H1 (cell line): Measurements from ENCODE around the gene NEGR1. TPM values are rescaled to one million over a fixed set of nuclear protein-coding genes. Genes with fewer than 3 reads are reported as not detected.

Source experiments
- CTCF ChIA-PET: fragments of 300-600 bp; sonication (Branson Sonifier 250); formaldehyde crosslinking; loops from one replicate; lab custom pipeline; 2021; ENCODE audit not compliant: partially characterized antibody; lab: Charles Lee
- POLR2A ChIA-PET: fragments of 300-600 bp; sonication (Branson Sonifier 250); formaldehyde crosslinking; loops from one replicate; lab custom pipeline; 2021; ENCODE audit warnings: inconsistent platforms; ENCODE audit not compliant: partially characterized antibody; lab: Charles Lee
- DNase-seq, 2 experiments: peaks; one replicate each; pipeline versions ENCODE4 v3.0.0 to v3.0.0-alpha.2; 2010 to 2022; ENCODE audit warnings: low spot score in 2 of 2, low read depth in 1 of 2, mixed read lengths in 1 of 2
- FAIRE-seq: peaks from 2 replicates; lab custom pipeline; 2011; peaks lifted over from hg19 to GRCh38; lab: Jason Lieb, UNC
- H2AFZ ChIP-seq: 2 replicates; pipeline ENCODE4 v1.8.1; 2012; ENCODE audit warnings: low read length, inconsistent platforms
- H2AK5ac ChIP-seq: 2 replicates; pipeline ENCODE4 v1.6.1; 2013; ENCODE audit warnings: low read depth, low read length
- H2BK120ac ChIP-seq: replicated peaks from 2 replicates; pipeline ENCODE3; 2013; ENCODE audit warnings: low read depth, low read length, inconsistent platforms
- H2BK12ac ChIP-seq: 2 replicates; pipeline ENCODE4 v1.6.1; 2013; ENCODE audit warnings: low read depth, low read length
- H2BK15ac ChIP-seq: 2 replicates; pipeline ENCODE4 v1.6.1; 2013; ENCODE audit warnings: low read length
- H2BK20ac ChIP-seq: 2 replicates; pipeline ENCODE4 v1.6.1; 2013; ENCODE audit warnings: low read length
- H2BK5ac ChIP-seq: 2 replicates; pipeline ENCODE4 v1.6.1; 2013; ENCODE audit warnings: low read depth, low read length
- H3K14ac ChIP-seq: 2 replicates; pipeline ENCODE4 v1.6.1; 2013; ENCODE audit warnings: inconsistent platforms; ENCODE audit not compliant: insufficient read length
- H3K18ac ChIP-seq: 2 replicates; pipeline ENCODE4 v1.6.1; 2013; ENCODE audit warnings: low read length; ENCODE audit errors: extremely low read depth
- H3K23ac ChIP-seq: 2 replicates; pipeline ENCODE4 v1.6.1; 2013; ENCODE audit warnings: inconsistent platforms; ENCODE audit not compliant: insufficient read length
- H3K23me2 ChIP-seq: 2 replicates; pipeline ENCODE4 v1.6.1; 2013; ENCODE audit warnings: low read depth, low read length
- H3K27ac ChIP-seq: 2 replicates; pipeline ENCODE4 v1.6.1; 2011; ENCODE audit warnings: low read depth, low read length, inconsistent platforms
- H3K27me3 ChIP-seq, 4 experiments: replicated peaks in 1 of 4; 1 replicate in 1 of 4; 2 replicates in 3 of 4; pipeline versions ENCODE4 v1.6.1 to v1.8.1; 2011 to 2013; ENCODE audit warnings: low read length in 3 of 4, mild to moderate bottlenecking in 3 of 4, inconsistent platforms in 2 of 4, mixed read lengths in 2 of 4, moderate library complexity in 1 of 4; ENCODE audit not compliant: control insufficient read depth in 3 of 4, insufficient read depth in 3 of 4; ENCODE audit errors: extremely low read depth in 1 of 4
- H3K36me3 ChIP-seq, 4 experiments: 2 replicates each; pipeline versions ENCODE4 v1.6.1 to v1.8.1; 2011 to 2013; ENCODE audit warnings: mild to moderate bottlenecking in 4 of 4, low read length in 3 of 4, moderate library complexity in 2 of 4, control low read depth in 1 of 4, inconsistent platforms in 1 of 4; ENCODE audit not compliant: insufficient read depth in 4 of 4, control insufficient read depth in 2 of 4
- H3K4ac ChIP-seq: replicated peaks from 2 replicates; pipeline ENCODE3; 2013; ENCODE audit warnings: low read length, low read depth, mixed read lengths, inconsistent platforms; ENCODE audit not compliant: insufficient read length
- H3K4me1 ChIP-seq, 4 experiments: replicated peaks in 1 of 4; 1 replicate in 1 of 4; 2 replicates in 3 of 4; pipeline versions ENCODE4 v1.6.1 to v1.8.1; 2011 to 2013; ENCODE audit warnings: low read length in 3 of 4, inconsistent platforms in 2 of 4, mixed read lengths in 1 of 4; ENCODE audit not compliant: insufficient read depth in 4 of 4, control insufficient read depth in 3 of 4
- H3K4me2 ChIP-seq, 2 experiments: 2 replicates each; pipeline versions ENCODE4 v1.6.1 to v1.8.1; 2011 to 2013; ENCODE audit warnings: low read depth in 2 of 2, low read length in 2 of 2, control low read depth in 1 of 2, inconsistent platforms in 1 of 2, mild to moderate bottlenecking in 1 of 2; ENCODE audit not compliant: insufficient read depth in 1 of 2
- H3K4me3 ChIP-seq, 4 experiments: fragments of 200-600, 300-600 bp in 1 of 4; sonication (generic), shearing (Covaris generic), sonication (Bioruptor Twin) in 1 of 4; 2 replicates each; pipeline versions ENCODE4 v1.5.1 to v1.8.1; 2011 to 2016; ENCODE audit warnings: low read length in 4 of 4, low read depth in 3 of 4, control low read depth in 2 of 4, inconsistent platforms in 2 of 4, mild to moderate bottlenecking in 2 of 4, mixed read lengths in 1 of 4, moderate library complexity in 1 of 4; ENCODE audit not compliant: insufficient read depth in 2 of 4; ENCODE audit errors: extremely low read depth in 1 of 4
- H3K56ac ChIP-seq: replicated peaks from 2 replicates; pipeline ENCODE3; 2013; ENCODE audit warnings: low read depth, mild to moderate bottlenecking, mixed read lengths, low read length, inconsistent platforms; ENCODE audit not compliant: insufficient read length
- H3K79me1 ChIP-seq: 2 replicates; pipeline ENCODE4 v1.6.1; 2013; ENCODE audit warnings: low read depth, low read length, control low read depth
- H3K79me2 ChIP-seq, 2 experiments: 2 replicates each; pipeline versions ENCODE4 v1.6.1 to v1.8.1; 2012 to 2013; ENCODE audit warnings: low read length in 2 of 2, mild to moderate bottlenecking in 2 of 2, inconsistent platforms in 1 of 2; ENCODE audit not compliant: insufficient read depth in 2 of 2, control insufficient read depth in 1 of 2
- H3K9ac ChIP-seq, 4 experiments: replicated peaks in 1 of 4; 1 replicate in 1 of 4; 2 replicates in 3 of 4; pipeline versions ENCODE4 v1.6.1 to v1.8.1; 2011 to 2013; ENCODE audit warnings: low read depth in 3 of 4, low read length in 3 of 4, control low read depth in 2 of 4, mild to moderate bottlenecking in 2 of 4, moderate library complexity in 2 of 4, inconsistent platforms in 1 of 4; ENCODE audit errors: extremely low read depth in 1 of 4
- H3K9me3 ChIP-seq, 2 experiments: 2 replicates each; pipeline versions ENCODE4 v1.6.1 to v1.8.1; 2012 to 2013; ENCODE audit warnings: mild to moderate bottlenecking in 2 of 2, moderate library complexity in 2 of 2, control low read depth in 1 of 2, inconsistent platforms in 1 of 2, low read depth in 1 of 2, low read length in 1 of 2, mixed read lengths in 1 of 2; ENCODE audit not compliant: insufficient read depth in 2 of 2
- H4K20me1 ChIP-seq, 2 experiments: replicated peaks in 1 of 2; 2 replicates each; pipeline versions ENCODE3 to v1.8.1; 2011 to 2013; ENCODE audit warnings: inconsistent platforms in 2 of 2, low read length in 2 of 2, mild to moderate bottlenecking in 1 of 2; ENCODE audit not compliant: insufficient read depth in 2 of 2, control insufficient read depth in 1 of 2
- H4K5ac ChIP-seq: 2 replicates; pipeline ENCODE4 v1.6.1; 2013; ENCODE audit warnings: low read length, low read depth, mixed read lengths, inconsistent platforms; ENCODE audit not compliant: insufficient read length
- H4K8ac ChIP-seq: 2 replicates; pipeline ENCODE4 v1.8.0; 2013; ENCODE audit warnings: mild to moderate bottlenecking, moderate library complexity, low read length, inconsistent platforms; ENCODE audit not compliant: insufficient read depth; ENCODE audit errors: extremely low read depth
- H4K91ac ChIP-seq: replicated peaks from 2 replicates; pipeline ENCODE3; 2013; ENCODE audit warnings: low read length, mixed read lengths, inconsistent platforms; ENCODE audit not compliant: insufficient read length
- CREB1 ChIP-seq: IDR thresholded peaks from 2 replicates; pipeline ENCODE4 v1.6.1; 2012; ENCODE audit warnings: inconsistent platforms
- EP300 ChIP-seq, 2 experiments: IDR thresholded peaks; 1 replicate in 1 of 2; 2 replicates in 1 of 2; pipeline ENCODE4 v1.6.1; 2011 to 2012; ENCODE audit warnings: low read depth in 2 of 2, low read length in 2 of 2, mild to moderate bottlenecking in 2 of 2, borderline replicate concordance in 1 of 2, inconsistent platforms in 1 of 2, moderate library complexity in 1 of 2
- FOSL1 ChIP-seq: IDR thresholded peaks from 2 replicates; pipeline ENCODE4 v1.6.1; 2011; ENCODE audit warnings: mild to moderate bottlenecking, low read depth, low read length, moderate library complexity; ENCODE audit not compliant: insufficient read depth
- NANOG ChIP-seq: IDR thresholded peaks from 2 replicates; pipeline ENCODE4 v1.6.1; 2011; ENCODE audit warnings: low read length, low read depth, mild to moderate bottlenecking, inconsistent platforms; ENCODE audit not compliant: insufficient read depth, poor library complexity, severe bottlenecking
- RAD21 ChIP-seq, 2 experiments: IDR thresholded peaks in 1 of 2; conservative IDR thresholded peaks in 1 of 2; 2 replicates each; pipeline ENCODE4 v1.6.1; 2011; ENCODE audit warnings: low read depth in 2 of 2, low read length in 2 of 2, improper control_type of control experiment in 1 of 2, inconsistent platforms in 1 of 2, mild to moderate bottlenecking in 1 of 2, moderate library complexity in 1 of 2
- RXRA ChIP-seq: IDR thresholded peaks from 2 replicates; pipeline ENCODE4 v1.6.1; 2011; ENCODE audit warnings: low read depth, mild to moderate bottlenecking, low read length, moderate library complexity; ENCODE audit not compliant: insufficient read depth
- SP2 ChIP-seq: IDR thresholded peaks from 2 replicates; pipeline ENCODE4 v1.6.1; 2012; ENCODE audit warnings: mild to moderate bottlenecking, low read length, inconsistent platforms
- WGBS, 2 experiments: shearing (Covaris generic) in 1 of 2; methylation state at CpG; one replicate each; pipeline versions ENCODE4 v1.1.6 to v1.1.7; 2013 to 2015; ENCODE audit warnings: low lambda C conversion rate in 2 of 2, mixed read lengths in 2 of 2, inconsistent platforms in 1 of 2, low coverage in 1 of 2, missing lambda C conversion rate in 1 of 2; ENCODE audit not compliant: insufficient replicate concordance in 2 of 2, insufficient coverage in 1 of 2, insufficient read length in 1 of 2; ENCODE audit errors: extremely low coverage in 1 of 2, missing lambda C conversion rate in 1 of 2; 5-methylcytosine and 5-hydroxymethylcytosine counted together
- polyA plus RNA-seq, 7 experiments: library from polyadenylated mRNA; depleted of rRNA in 3 of 7; stranded (reverse) in 5 of 7; unstranded in 2 of 7; fragments of >200 nt in 5 of 7; fragments of 200-250 nt in 2 of 7; gene quantifications; 1 replicate in 5 of 7; 2 replicates in 1 of 7; 4 replicates in 1 of 7; pipeline versions ENCODE4 v1.2.1 to v1.2.3, GENCODE V29; 2011 to 2013; ENCODE audit warnings: missing spikeins in 2 of 7, mixed read lengths in 2 of 7
- total RNA-seq: library from RNA; stranded (reverse); fragmentation: NEBNext Ultra II Directional; extraction: Animal tissue kit (Norgen Biotek cat#: 25700); gene quantifications from 2 replicates; pipeline ENCODE4 v1.2.1, GENCODE V29; 2021
- TF ChIP-seq, protein P1 (sequence below): IDR thresholded peaks from 2 replicates; pipeline ENCODE4 v1.6.1; 2012; ENCODE audit warnings: inconsistent platforms

NEGR1 gene
- total and polyA plus RNA-seq, 2 of the 8 experiments (the other 6 are each of a cell fraction or from before 2014, with no cell fraction given) = 0.71 to 1.3 TPM

DNA sequence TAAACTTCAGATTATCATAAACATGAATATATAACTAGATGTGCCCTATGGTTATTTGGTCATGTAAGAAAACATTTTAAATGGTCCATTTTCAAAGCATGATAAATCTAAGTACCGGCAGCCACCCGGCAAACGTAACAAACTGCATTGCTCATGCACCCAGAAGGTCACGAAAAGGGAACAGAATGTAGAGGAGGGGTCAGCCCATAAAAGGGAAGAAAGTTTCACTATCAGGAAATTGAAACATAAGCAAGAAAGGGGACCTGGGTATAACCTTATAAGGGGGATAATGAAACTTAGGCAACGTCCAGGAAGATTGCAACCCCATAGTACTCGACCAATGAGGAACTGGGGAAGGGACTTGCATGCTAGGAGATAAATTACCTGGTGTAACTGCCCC is 780.3 kb downstream of the NEGR1 start:
- no peak overlapping the region for H3K4me2 ChIP-seq
- H4K91ac ChIP-seq = no peak overlapping the region
- H3K4me1 ChIP-seq = no peaks in the 10 kb centered on the region
- 93% methylated on average over 6 of the region's 6 CpGs; no CpG with 5 or more reads in 1 of the 2 experiments for WGBS, 2 experiments
- H3K56ac ChIP-seq = no peak overlapping the region
- no peak overlapping the region for H2BK120ac ChIP-seq
- H3K18ac ChIP-seq = no peak overlapping the region
- POLR2A ChIA-PET = no interaction called here
- no peaks in the 10 kb centered on the region for H3K79me1 ChIP-seq
- H3K23ac ChIP-seq = no peak overlapping the region
- no peak for FAIRE-seq
- no peak overlapping the region for H4K8ac ChIP-seq
- TF ChIP-seq EP300 (IDR thresholded peaks at IDR 0.05; ENCODE audit: borderline replicate concordance in 1 of 2, low read depth in 2 of 2, low read length in 2 of 2) = no peak
- TF ChIP-seq, protein P1, sequence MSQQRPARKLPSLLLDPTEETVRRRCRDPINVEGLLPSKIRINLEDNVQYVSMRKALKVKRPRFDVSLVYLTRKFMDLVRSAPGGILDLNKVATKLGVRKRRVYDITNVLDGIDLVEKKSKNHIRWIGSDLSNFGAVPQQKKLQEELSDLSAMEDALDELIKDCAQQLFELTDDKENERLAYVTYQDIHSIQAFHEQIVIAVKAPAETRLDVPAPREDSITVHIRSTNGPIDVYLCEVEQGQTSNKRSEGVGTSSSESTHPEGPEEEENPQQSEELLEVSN = no peak
- TF ChIP-seq NANOG = no peak
- no peak for TF ChIP-seq CREB1
- no peak for TF ChIP-seq SP2
- TF ChIP-seq RXRA = no peak
- TF ChIP-seq FOSL1 = no peak
- TF ChIP-seq RAD21 (IDR thresholded peaks at IDR 0.05 in 1 of 2, conservative IDR thresholded peaks at IDR 0.05 in 1 of 2; ENCODE audit: low read depth in 2 of 2, low read length in 2 of 2) = no peak
- H3K79me2 ChIP-seq = no peaks in the 10 kb centered on the region
- no peak overlapping the region for H2BK5ac ChIP-seq
- no peaks in the 10 kb centered on the region for H4K20me1 ChIP-seq
- H3K4ac ChIP-seq = no peak overlapping the region
- H3K23me2 ChIP-seq = no peaks in the 10 kb centered on the region
- H4K5ac ChIP-seq = no peak overlapping the region
- H3K14ac ChIP-seq = no peak overlapping the region
- CTCF ChIA-PET = no interaction called here
- DNase-seq = no peak
- no peak overlapping the region for H3K9ac ChIP-seq
- no peak overlapping the region for H2AFZ ChIP-seq
- no peak overlapping the region for H2BK20ac ChIP-seq
- H3K27ac ChIP-seq = no peak overlapping the region
- no peak overlapping the region for H2BK15ac ChIP-seq
- no peaks in the 10 kb centered on the region for H3K36me3 ChIP-seq
- H3K9me3 ChIP-seq = no peaks in the 10 kb centered on the region; a peak in 1 of 4 replicates
- no peak overlapping the region for H2BK12ac ChIP-seq
- no peaks in the 10 kb centered on the region for H3K27me3 ChIP-seq
- H2AK5ac ChIP-seq = no peak overlapping the region
- H3K4me3 ChIP-seq = no peak overlapping the region
